GM12891 (cell line): ENCODE measurements around the gene JMJD6.

Source experiments
- POLR2A ChIP-seq: IDR thresholded peaks from 2 replicates; pipeline ENCODE4 v1.6.1; 2011; ENCODE audit warnings: low read depth, low read length, control low read depth
- POLR2AphosphoS5 ChIP-seq: IDR thresholded peaks from 2 replicates; pipeline ENCODE4 v1.6.1; 2011; ENCODE audit warnings: low read depth, low read length, control low read depth
- POU2F2 ChIP-seq: IDR thresholded peaks from 2 replicates; pipeline ENCODE4 v1.6.1; 2011; ENCODE audit warnings: low read depth, mild to moderate bottlenecking, control low read depth, low read length, moderate library complexity
- SPI1 ChIP-seq: IDR thresholded peaks from 2 replicates; pipeline ENCODE4 v1.6.1; 2011; ENCODE audit warnings: low read depth, low read length, control low read depth
- TAF1 ChIP-seq: IDR thresholded peaks from 2 replicates; pipeline ENCODE4 v1.6.1; 2011; ENCODE audit warnings: low read depth, low read length, control low read depth

GRCh38 chr17:76716146-76716838 lies 10.1 kb downstream of the JMJD6 start:
- no peak for TF ChIP-seq POLR2A
- no peak for TF ChIP-seq TAF1
- TF ChIP-seq POLR2AphosphoS5: peak; percentile 20; the same call in 1 of the 2 replicates
- TF ChIP-seq SPI1: no peak
- TF ChIP-seq POU2F2: no peak
